HK-2 (cell line): Measurements from ENCODE around the gene ASB12.

Experiments
- DNase-seq: peaks from one replicate; pipeline ENCODE4 v3.0.0-alpha.2; 2018; ENCODE audit not compliant: unreplicated experiment

The ASB12 gene

GRCh38 chrX:64186974-64187761 lies 43.2 kb downstream of the ASB12 start:
- DNase-seq: no peak

- no peak for DNase-seq
These were observed 46.0 kb downstream of the ASB12 start for GRCh38 chrX:64184396-64184795.

- no peak for DNase-seq
These were observed 48.2 kb downstream of the ASB12 start for GRCh38 chrX:64182208-64182607.

GRCh38 chrX:64176876-64177275 lies 53.5 kb downstream of the ASB12 start:
- DNase-seq: no peak
